Measurements from ENCODE around the gene DAB2. TPM values are rescaled to one million over a fixed set of nuclear protein-coding genes. Genes with fewer than 3 reads are reported as not detected.

Gene DAB2
- total and polyA plus RNA-seq, 4 donors, result 10.0 to 25.6 (median 16.1) TPM

DNA sequence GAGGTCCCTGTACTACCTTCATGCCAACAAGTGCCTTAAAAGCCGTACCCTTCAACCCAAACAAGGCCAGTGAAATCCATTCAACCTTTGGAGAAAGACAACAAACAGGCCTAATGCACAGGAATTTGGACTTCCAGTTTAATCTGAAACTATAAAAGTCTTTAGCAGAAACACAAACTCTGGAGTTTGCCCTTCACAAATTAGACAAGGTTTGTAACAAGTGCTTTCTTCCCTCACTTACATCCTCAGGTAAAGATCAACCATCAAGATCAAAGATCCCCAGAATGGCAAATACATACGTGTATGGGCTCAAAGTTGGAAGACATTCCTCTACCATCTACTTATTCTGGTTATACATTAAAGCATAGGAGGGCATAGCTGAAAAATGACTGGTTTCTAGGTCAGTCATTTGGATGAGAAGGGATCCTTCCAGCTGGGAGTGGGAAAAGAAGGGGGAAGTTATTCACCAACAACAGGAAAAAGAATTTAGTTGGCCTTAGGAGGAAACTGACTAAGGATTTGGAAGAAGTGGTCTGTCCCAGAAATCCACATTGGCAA, 2.0 kb downstream of the DAB2 start (continued):
- TF ChIP-seq, protein P1, sequence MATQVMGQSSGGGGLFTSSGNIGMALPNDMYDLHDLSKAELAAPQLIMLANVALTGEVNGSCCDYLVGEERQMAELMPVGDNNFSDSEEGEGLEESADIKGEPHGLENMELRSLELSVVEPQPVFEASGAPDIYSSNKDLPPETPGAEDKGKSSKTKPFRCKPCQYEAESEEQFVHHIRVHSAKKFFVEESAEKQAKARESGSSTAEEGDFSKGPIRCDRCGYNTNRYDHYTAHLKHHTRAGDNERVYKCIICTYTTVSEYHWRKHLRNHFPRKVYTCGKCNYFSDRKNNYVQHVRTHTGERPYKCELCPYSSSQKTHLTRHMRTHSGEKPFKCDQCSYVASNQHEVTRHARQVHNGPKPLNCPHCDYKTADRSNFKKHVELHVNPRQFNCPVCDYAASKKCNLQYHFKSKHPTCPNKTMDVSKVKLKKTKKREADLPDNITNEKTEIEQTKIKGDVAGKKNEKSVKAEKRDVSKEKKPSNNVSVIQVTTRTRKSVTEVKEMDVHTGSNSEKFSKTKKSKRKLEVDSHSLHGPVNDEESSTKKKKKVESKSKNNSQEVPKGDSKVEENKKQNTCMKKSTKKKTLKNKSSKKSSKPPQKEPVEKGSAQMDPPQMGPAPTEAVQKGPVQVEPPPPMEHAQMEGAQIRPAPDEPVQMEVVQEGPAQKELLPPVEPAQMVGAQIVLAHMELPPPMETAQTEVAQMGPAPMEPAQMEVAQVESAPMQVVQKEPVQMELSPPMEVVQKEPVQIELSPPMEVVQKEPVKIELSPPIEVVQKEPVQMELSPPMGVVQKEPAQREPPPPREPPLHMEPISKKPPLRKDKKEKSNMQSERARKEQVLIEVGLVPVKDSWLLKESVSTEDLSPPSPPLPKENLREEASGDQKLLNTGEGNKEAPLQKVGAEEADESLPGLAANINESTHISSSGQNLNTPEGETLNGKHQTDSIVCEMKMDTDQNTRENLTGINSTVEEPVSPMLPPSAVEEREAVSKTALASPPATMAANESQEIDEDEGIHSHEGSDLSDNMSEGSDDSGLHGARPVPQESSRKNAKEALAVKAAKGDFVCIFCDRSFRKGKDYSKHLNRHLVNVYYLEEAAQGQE (IDR thresholded peaks at IDR 0.05), result no peak
- TF ChIP-seq, protein P2, sequence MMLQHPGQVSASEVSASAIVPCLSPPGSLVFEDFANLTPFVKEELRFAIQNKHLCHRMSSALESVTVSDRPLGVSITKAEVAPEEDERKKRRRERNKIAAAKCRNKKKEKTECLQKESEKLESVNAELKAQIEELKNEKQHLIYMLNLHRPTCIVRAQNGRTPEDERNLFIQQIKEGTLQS (IDR thresholded peaks at IDR 0.05), result no peak

- no peaks in the 10 kb centered on the region for H3K36me3 ChIP-seq (ENCODE audit: control insufficient read depth in 4 of 4, insufficient read depth in 3 of 4, low read depth in 1 of 4, low read length in 3 of 4)
- DNase-seq (ENCODE audit: low spot score), result no peak
- H3K4me1 ChIP-seq (ENCODE audit: control insufficient read depth in 4 of 4, insufficient read depth in 4 of 4, low read length in 3 of 4), result peaks cover 2 to 10% (median 5%) of the 10 kb centered on the region in 4 donors
- peak overlapping the region in 1 of 3 donors; percentile 14 for H3K4me3 ChIP-seq (ENCODE audit: low read depth in 1 of 3, low read length in 3 of 3)
- peak overlapping the region; percentile 6 to 42 for H3K27ac ChIP-seq (ENCODE audit: low read depth in 1 of 2, low read length in 2 of 2)
- peak overlapping the region in 1 of 2 donors; percentile 28 for H3K9ac ChIP-seq (ENCODE audit: low read depth in 1 of 2, low read length in 2 of 2)
- no peak for TF ChIP-seq JUND (IDR thresholded peaks at IDR 0.05)
- H3K9me3 ChIP-seq (ENCODE audit: control insufficient read depth in 4 of 4, low read length in 3 of 4), result no peaks in the 10 kb centered on the region
- peaks cover 0 to 6% (median 1%) of the 10 kb centered on the region in 4 donors for H3K27me3 ChIP-seq (ENCODE audit: control insufficient read depth in 4 of 4, insufficient read depth in 4 of 4, low read length in 3 of 4)
- 77% methylated on average over 3 of the region's 3 CpGs for WGBS
These were observed 2.7 kb downstream of the DAB2 start for GRCh38 chr5:39422036-39422606.

DNA sequence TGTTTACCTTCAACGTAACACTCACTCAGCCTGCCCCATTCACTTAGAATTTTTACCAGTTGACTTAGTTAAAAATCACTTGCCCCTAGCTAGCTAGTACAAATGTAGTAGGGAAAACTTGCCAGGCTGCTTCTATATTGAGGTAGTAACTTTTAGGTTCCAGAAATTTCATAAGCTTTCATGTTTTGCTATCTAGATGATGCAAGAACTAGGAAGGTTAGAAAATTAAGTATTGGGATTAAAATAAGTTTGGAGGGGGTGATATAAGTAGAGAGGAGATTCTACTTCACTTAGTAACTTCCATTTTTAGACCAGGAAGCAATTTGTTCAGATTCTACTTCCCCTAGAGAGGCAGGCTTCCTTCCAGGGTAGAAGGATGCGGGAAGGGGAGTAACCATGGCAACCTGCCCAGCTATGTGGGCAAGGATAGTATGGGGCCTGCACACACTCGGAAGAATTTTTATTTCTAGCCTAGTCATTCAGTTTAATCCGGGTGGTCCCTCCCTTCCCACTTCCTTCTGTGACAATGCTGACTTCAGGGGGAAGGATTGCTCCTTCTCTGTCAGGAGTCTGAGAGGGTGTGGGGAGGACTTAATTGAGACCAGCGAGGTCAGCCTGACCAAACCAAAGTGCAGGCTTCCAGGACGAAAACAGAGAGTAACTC, 4.2 kb downstream of the DAB2 start:
- H3K9ac ChIP-seq (ENCODE audit: low read depth in 1 of 2, low read length in 2 of 2), result no peak overlapping the region
- 68% methylated on average over 6 of the region's 6 CpGs for WGBS
- TF ChIP-seq ZBTB33 (IDR thresholded peaks at IDR 0.05) (no peak), EGR1 (IDR thresholded peaks at IDR 0.05; ENCODE audit: low read depth in 2 of 2) (peak in 1 of 2 donors; percentile 60), RAD21 (IDR thresholded peaks at IDR 0.05) (peak in 1 of 2 donors; percentile 6)
- TF ChIP-seq, protein P3, sequence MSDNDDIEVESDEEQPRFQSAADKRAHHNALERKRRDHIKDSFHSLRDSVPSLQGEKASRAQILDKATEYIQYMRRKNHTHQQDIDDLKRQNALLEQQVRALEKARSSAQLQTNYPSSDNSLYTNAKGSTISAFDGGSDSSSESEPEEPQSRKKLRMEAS (IDR thresholded peaks at IDR 0.05), result peak; percentile 67
- H3K9me3 ChIP-seq (ENCODE audit: control insufficient read depth in 4 of 4, low read length in 3 of 4), result no peaks in the 10 kb centered on the region
- peaks cover 2 to 10% (median 5%) of the 10 kb centered on the region in 4 donors for H3K4me1 ChIP-seq (ENCODE audit: control insufficient read depth in 4 of 4, insufficient read depth in 4 of 4, low read length in 3 of 4)
- no peaks in the 10 kb centered on the region for H3K36me3 ChIP-seq (ENCODE audit: control insufficient read depth in 4 of 4, insufficient read depth in 3 of 4, low read depth in 1 of 4, low read length in 3 of 4)
- H3K4me3 ChIP-seq (ENCODE audit: low read depth in 1 of 3, low read length in 3 of 3), result no peak overlapping the region
- peak overlapping the region in 1 of 2 donors; percentile 48 for H3K27ac ChIP-seq (ENCODE audit: low read depth in 1 of 2, low read length in 2 of 2)
- H3K27me3 ChIP-seq (ENCODE audit: control insufficient read depth in 4 of 4, insufficient read depth in 4 of 4, low read length in 3 of 4), result peaks cover 0 to 2% (median 0%) of the 10 kb centered on the region in 4 donors
- DNase-seq (ENCODE audit: low spot score), result no peak

Measured in liver (tissue), 9 donors.